Stimulated activated naive CD4-positive, alpha-beta T cell (primary cell): Measurements from ENCODE around the gene ZNF705A.
"Not testable (repeated sequence)": the region's sequence is repeated elsewhere in the genome, so short reads cannot be mapped to it uniquely, and the experiment has no call there.

Experiments
- DNase-seq, 6 experiments: peaks; one replicate each; lab custom pipeline; 2025; lab: John Stamatoyannopoulos, UW

The ZNF705A gene

DNA sequence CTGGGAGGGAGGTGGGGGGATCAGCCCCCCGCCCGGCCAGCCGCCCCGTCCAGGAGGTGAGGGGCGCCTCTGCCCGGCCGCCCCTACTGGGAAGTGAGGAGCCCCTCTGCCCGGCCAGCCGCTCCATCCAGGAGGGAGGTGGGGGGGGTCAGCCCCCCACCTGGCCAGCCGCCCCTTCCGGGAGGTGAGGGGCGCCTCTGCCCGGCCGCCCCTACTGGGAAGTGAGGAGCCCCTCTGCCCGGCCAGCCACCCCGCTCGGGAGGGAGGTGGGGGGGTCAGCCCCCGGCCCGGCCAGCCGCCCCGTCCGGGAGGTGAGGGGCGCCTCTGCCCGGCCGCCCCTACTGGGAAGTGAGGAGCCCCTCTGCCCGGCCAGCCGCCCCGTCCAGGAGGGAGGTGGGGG is 27.4 kb downstream of the ZNF705A start:
- not testable (repeated sequence) for DNase-seq

DNA sequence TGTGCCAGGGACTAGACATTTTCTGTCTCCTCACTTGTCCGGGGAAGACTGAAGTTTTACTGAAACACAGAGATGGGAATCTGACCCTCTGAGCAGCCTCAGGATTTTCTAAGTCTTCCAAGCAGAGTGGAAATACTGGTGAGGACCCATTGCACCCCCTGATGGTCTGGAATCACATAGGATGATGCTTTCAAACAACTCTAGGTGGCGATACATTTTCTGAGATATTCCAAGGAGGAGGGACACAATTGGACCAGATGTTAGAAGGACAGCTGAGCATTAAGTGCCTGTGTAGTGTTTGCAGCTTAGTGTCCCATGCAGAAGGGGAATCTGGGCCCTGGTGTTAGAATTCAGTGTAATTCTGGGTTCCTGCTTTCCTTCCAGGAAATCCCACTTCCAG is 31.3 kb downstream of the ZNF705A start:
- DNase-seq, result not testable (repeated sequence)

DNA sequence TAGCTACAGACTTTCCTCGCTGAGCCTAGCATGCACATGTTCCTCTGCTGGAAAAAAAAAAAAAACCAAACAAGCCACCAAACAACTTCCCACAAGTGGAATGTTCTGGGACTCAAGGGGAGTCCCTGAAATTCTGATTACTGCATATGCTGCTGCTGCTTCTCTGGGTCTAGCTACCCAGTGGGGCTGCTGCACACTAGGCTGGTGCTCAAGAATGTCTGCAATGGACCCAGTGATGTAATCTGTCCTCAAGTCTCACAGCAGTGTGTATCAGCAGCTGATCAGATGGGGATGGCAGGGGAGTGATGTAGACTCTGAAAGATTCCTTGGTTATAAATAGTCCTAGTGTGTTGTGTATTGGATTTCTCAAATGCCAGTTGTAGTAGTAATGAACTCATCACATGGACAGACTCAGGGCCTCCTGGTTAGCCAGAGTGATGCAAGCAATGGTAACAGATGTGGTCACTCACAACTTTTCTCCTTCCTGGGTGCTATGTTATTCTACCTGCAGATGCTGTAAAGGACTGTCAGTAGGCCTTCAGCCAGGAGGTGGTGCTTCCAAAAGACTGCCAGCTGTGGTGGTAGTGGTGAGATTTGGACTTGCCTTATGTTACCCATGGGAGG is 41.0 kb downstream of the ZNF705A start:
- not testable (repeated sequence) for DNase-seq

- not testable (repeated sequence) for DNase-seq
These were observed 62.0 kb downstream of the ZNF705A start for GRCh38 chr12:8218711-8219382.

DNA sequence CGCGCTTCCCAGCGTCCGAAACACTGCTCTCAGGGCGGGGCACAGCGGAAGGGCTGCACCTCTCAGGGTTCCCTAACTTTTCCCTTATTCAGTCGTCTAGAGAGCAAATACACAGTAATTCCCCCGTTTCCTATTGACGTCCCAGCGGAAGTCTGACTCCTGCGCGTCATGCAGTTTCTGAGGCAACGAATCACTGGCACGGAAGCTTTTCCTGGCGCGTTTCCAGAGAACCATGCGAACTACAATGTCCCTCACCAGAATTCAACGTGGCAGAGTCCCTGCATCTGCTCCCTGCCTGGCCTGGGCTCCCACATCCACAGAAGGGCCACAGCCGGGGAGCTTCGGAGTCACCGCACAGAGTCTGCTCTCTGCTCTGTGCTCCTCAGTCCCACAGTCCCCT is 64.6 kb downstream of the ZNF705A start:
- not testable (repeated sequence) for DNase-seq

DNA sequence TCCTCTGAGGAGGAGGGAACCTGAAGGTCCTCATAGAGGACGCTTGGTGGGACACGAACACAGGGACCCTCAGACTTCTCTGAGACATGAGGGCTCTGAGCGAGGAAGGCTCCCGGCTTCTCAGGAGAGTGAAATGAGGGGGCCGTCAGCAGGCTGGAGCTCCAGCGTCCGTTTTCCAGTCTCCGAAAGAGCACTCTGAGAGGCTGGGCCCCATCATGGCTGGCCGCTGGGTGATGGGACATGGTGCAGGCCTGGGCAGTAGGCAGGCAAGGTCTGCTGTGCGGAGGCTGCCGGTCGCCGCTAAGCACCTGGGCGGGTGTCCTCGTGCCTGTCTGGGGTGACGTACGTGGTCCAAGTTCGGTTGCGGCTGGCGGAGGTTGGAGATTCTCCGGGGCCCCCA is 65.0 kb downstream of the ZNF705A start:
- DNase-seq, result not testable (repeated sequence)

DNA sequence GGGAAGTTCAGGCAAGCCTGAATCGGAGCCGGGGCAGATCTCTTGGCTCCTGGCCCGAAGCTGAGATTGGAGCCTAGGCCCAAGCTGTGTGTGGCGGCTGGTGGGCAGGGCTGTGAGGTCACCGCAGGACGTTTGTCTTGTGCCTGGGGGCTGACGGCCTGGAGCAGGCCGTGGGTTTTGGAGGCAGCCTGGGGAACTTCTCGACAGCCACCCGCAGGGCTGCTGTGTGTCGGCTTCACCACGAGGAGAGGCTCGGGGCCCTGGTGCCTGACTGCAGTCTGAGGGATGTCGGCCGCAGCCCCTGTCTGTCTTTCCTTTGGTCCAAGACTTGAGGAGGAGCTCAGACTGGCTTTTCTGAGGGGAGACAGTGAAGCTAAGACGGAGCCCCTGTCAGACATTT is 65.5 kb downstream of the ZNF705A start:
- DNase-seq, result not testable (repeated sequence)

GRCh38 chr12:8223646-8224045 is 66.8 kb downstream of the ZNF705A start:
- not testable (repeated sequence) for DNase-seq

GRCh38 chr12:8224782-8225181 is 68.0 kb downstream of the ZNF705A start:
- DNase-seq, result not testable (repeated sequence)

DNA sequence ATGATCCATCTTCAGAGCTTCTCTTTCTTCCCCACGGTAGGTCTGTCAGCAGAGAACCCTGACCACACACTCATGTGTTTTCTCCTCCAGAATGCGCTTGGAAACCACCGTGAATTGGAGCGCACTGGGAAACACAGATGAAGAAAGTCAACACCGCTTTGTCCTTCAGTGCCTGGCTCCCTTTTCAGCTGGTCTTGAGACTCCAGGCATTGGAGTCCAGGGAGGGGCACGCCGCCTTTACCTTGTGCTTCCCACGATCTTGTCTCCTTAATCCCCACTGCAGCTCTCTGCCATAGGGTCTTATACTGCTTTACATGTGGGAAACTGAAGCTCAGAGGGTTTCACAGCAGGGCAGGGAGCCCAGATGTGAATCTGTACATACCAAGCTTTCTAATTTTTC is 69.5 kb downstream of the ZNF705A start:
- DNase-seq, result no peak

- DNase-seq, result peak in 1 of 6 experiments; percentile 16
These were observed 70.3 kb downstream of the ZNF705A start, which contains the start of gene FAM90A1 for GRCh38 chr12:8226992-8227731. Gene FAM90A1 (minus strand): TSS chr12:8227618. CDS start chr12:8224832, 2,786 bp downstream.

DNA sequence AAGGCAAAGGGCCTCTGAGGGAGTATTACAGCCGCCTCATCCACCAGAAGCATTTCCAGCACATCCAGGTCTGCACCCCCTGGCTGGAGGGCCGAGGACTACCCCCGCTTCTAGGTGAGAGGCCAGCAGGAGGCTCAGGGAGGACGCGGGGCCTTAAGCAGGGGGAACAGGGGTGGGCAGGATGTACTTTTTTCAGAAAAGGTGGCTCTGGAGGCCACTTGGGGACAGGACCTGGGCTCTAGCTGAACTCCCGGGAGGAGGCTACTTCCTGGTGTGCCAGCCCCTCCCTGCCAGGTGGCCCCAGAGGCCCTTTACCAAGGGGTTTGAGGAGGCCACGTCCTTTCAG is 70.9 kb downstream of the ZNF705A start:
- DNase-seq, result peak in 2 of 6 experiments; percentile 16 to 18

DNA sequence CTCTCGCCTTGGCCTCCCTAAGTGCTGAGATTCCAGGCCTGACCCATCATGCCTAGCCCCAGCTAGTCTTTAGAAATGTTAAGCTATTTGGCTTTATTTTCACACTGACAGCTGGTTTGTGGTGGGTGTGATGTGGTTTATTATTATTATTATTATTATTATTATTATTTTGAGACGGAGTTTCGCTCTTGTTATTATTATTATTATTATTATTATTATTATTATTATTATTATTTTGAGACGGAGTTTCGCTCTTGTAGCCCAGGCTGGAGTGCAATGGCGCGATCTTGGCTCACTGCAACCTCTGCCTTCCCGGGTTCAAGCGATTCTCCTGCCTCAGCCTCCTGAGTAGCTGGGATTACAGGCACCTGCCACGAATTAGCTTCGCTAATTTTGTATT is 71.8 kb downstream of the ZNF705A start:
- DNase-seq, result not testable (repeated sequence)

DNA sequence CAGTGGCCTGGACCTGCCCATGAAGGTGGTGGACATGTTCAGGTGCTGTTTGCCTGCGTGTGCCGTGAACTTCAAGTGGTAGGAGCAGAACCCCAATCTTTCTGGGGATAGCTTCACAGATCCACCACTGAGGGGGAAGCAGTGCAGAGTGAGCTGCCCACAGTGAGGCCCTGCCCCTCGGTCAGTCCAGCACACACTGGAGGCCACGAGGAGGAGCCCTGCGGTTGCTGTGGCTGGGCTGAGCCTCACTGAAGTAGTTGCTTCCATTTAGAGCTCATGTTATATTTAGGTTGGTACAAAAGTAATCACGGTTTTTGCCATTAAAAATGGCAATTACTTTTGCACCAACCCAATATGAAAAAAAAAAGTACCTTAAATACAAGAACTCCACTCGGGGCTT is 72.7 kb downstream of the ZNF705A start:
- DNase-seq, result not testable (repeated sequence)
